HG03064 (cell line): ENCODE data around the gene NTM.

Source experiments
- ATAC-seq: cut with Tn5 transposase; IDR thresholded peaks from one replicate; pipeline ENCODE4 v1.9.1; 2021; ENCODE audit warnings: low read depth; ENCODE audit not compliant: unreplicated experiment

The NTM gene

DNA sequence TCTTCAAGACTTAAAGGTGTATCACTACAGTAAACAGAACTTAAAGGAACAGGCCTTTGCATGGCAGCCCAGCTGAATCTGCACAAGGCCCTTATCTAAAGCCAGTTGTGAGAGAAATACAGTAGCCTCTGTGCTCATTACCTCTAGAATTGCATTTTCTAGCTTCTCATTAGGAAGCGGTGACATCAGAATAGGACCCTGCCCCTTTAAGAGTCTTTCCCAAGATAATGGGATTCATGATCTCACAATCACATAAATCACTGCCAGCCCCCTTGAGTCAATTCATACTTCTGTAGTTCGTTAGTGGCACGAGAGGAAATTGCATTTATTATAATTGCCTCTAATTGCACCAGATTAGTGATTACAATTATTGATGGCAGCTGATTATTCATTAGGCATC is 170.3 kb downstream of the NTM start:
- ATAC-seq, result no peak

- ATAC-seq, result no peak
Measured at GRCh38 chr11:131543389-131544025, 173.1 kb downstream of the NTM start.

GRCh38 chr11:131544591-131544990 is 174.2 kb downstream of the NTM start:
- no peak for ATAC-seq

DNA sequence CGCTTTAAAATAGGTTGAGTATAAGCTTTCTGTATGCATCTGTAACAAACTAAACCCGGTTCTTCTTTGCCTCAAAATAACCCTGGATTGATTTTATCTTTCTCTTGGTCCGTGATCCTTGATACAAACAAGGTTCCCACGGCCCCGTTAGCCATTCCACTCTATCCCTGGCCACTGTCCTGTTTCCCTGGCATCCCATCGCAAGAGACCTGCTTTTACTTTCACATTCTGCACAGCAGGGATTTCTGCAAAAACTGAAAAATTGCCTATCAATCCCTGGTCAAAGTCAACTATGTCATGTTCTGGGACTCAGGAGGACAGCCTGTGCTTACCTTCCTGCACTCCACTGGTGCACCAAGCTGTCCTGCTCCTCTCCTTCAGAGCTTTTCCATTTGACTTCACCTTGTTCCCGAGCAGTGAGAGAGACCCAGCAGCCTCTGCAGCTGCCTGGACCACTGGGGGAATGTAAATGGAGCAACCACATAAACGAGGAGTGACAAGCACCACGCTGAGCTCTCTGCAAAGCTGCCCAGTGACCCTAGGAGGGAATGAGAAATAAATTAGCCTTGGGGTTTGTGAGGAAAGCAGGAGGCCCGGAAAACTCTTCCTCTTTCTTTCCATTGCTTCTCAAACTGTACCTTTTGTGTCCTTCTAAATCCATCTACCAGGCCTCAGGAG is 175.9 kb downstream of the NTM start:
- no peak for ATAC-seq

DNA sequence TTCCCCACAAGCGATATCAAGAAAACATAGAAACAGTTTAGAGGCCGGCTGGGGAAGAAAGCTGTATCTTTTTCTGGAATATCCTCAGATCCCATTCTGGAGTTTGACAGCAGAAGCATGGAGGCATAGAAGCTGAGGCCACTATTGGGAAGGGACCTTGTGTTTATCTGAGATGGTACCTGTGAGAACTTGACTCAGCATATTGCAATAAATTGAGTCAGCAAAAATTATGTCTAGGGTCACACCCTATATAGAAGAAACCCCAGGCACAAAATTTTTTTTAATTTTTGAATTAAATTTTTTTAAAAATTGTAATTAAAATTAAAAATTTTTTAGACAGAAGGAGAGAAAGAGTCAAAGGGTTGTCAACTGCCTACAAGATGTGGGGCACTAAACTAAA is 178.7 kb downstream of the NTM start:
- ATAC-seq, result no peak

- no peak for ATAC-seq
Measured at GRCh38 chr11:131549770-131550169, 179.4 kb downstream of the NTM start.

- no peak for ATAC-seq
Measured at GRCh38 chr11:131560287-131560686, 189.9 kb downstream of the NTM start.

DNA sequence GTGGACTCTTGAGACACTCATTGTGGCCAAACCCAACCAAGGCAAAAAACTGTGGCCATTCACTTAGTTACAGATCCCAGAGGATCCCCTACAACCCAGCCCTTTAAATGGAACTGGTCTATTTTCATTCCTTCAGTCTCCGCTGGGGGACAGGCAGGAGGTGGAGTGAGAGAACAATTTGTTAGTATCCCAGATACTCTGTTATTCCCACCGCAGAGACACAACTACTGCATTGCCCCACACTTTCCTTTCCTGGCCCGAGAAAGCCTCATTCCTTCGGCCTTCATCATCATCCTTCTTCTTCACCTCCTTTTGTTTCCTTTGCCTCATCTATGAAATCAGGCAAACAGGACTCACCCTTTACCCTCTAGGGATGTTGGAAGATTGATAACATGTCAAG is 191.1 kb downstream of the NTM start:
- ATAC-seq, result no peak

- ATAC-seq, result no peak
Measured at GRCh38 chr11:131561972-131562371, 191.6 kb downstream of the NTM start.

DNA sequence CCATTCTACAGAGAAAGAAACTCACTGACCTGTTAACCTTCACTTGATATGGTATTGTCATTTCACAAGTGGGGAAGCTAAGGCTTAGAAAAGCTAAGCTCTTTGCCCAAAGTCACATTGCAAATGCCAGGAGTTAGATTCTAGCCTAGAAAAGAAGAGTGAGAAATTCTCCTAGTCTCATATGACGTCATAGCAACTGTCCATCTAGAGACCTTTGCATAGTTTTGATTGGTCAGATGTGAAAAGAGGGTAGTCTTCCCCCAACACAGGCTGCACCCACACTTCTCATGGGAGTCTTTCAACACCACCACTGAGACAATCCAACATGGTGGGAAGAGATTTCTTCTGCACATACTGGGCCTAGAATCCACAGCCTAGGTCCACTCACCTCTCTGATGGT is 197.9 kb downstream of the NTM start:
- ATAC-seq, result no peak

DNA sequence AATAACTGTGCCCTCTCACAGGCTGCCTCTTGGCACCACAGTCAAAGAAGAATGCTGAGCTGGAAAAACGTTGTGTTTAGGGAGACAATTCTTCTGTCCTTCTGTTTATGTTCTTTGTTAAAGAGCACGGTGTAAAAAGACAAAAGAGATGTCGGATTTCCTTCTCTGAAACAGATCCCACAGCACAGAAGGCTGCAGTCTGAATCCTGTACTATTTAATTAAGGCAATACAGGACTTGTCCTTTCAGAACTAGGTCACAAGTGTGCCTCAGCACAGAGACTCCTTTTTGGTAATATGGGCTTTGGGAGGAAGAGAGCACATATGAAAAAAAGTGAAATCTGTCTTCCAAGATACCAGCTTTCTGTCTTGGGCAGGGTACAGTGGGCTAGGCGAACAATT is 201.2 kb downstream of the NTM start:
- no peak for ATAC-seq

- no peak for ATAC-seq
Measured at GRCh38 chr11:131572423-131572822, 202.0 kb downstream of the NTM start.

- no peak for ATAC-seq
Measured at GRCh38 chr11:131579932-131580387, 209.5 kb downstream of the NTM start.

DNA sequence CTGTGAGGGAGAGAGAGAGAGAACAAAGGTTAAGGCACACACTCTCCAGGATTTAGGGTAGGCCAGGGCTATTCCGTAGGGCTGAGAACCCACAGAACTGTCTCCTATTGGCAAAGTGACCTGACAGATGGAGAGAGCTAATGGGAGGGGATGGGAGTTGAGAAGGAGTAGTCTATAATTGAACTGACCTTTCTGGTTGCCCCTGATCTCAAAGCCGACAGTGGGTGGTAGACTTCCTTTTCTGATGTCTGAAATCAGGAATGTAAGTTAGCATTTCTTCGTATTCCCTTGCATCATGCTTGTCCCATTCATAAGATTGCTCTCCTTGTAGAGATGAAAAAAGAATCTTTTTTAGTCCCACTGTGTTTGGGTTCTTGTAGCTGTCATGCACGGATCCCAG is 210.1 kb downstream of the NTM start:
- ATAC-seq, result no peak

DNA sequence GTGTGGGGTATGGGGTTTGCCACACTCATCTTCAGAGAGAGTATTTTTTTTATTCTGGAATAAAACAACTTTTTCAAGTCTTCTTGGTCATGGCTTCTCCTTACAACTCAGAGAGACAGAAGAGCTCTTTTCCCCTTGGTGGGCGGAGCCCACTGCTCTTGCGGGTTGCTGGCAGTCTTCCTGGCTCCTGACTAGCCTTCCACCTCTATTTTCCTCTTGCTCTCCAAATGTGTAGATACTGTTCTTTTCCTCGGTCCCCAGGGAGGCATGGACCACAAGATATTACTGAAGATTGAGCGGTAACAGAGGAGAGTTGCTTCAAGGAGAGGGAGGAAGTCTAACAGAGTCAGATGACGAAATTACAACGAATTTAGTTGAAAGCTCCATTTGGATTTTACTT is 210.6 kb downstream of the NTM start:
- ATAC-seq, result no peak

GRCh38 chr11:131582021-131582525 is 211.7 kb downstream of the NTM start:
- ATAC-seq, result no peak

DNA sequence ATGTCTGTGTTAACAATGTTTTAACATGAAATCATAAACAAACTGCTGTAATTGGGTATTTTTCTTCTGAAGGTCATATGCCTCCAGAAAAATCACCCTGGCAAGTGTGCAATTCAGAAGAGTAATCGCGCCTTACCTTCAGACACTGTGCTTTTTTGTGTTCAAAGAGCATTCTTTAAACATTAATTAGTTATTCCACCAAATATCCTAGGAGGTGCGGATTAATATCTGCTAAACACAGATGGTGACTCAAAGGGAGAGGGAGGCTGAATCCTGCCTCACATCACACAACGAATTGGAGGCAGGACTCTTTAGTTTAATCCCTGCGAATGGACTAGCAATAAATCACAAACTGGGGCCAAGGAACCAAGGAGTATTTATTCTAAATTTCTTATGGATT is 213.0 kb downstream of the NTM start:
- ATAC-seq, result no peak

DNA sequence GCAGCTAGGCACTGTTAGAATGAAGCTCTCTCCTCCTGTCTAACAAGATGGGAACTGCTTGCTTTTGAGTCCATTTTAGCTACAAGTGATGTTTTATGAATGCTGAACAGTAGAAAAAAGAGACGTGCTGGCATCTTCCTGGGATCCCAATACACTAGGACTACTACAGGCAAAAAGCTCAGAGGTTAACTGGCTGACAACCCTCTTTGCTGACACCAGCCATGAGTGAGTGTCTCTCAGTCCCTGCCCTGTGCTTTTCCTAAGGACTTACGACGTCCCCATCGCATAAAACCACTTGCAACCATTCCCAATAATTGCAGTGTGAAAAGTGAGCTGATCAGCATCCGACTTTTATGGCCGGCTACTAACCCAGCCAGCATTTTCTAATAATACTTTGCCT is 213.5 kb downstream of the NTM start:
- ATAC-seq, result no peak

- ATAC-seq, result no peak
Measured at GRCh38 chr11:131584785-131585592, 214.6 kb downstream of the NTM start.

DNA sequence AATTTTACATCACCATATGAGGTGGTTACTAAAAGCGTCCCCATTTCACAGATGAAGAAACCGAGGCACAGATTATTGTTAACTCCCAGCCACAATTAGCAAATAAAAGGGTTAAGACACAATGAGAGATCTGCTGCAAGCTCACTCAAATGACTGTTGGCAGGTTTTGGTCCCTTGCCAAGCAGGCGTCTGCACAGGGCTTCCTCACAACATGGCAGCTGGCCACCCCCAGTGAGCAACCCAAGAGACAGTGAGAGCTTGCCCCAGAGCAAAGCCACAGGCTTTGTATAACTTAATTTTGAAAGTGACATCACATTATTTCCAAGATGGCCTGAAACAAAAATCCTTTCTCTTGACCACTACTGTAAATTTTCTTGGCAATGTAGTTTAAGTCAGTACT is 217.6 kb downstream of the NTM start:
- no peak for ATAC-seq

GRCh38 chr11:131591051-131591461 is 220.6 kb downstream of the NTM start:
- ATAC-seq, result no peak
